ENCODE data around the gene MIOX. TPM values are rescaled to one million over a fixed set of nuclear protein-coding genes. Genes with fewer than 3 reads are reported as not detected.
A peak's percentile ranks its signal among the peaks of the same experiment; 100 is the strongest.

The MIOX gene
- total and polyA plus RNA-seq, 2 of the 13 experiments (the other 11 are each of a cell fraction or from before 2014, with no cell fraction given) = 1.5 to 2.9 TPM

GRCh38 chr22:50441428-50441993, 45.1 kb upstream of the MIOX start:
- Histone ChIP-seq H3K4me1 (ENCODE audit: insufficient read depth, low read length) (no peaks in the 10 kb centered on the region; the same call in 1 of the 2 replicates), H4K20me1 (ENCODE audit: insufficient read depth, low read length) (peaks cover 4% of the 10 kb centered on the region; the same call in 1 of the 2 replicates), H3K79me2 (ENCODE audit: insufficient read depth, low read length) (no peaks in the 10 kb centered on the region), H3K9ac (ENCODE audit: insufficient read depth, low read depth, low read length) (no peak overlapping the region), H3K9me3 (ENCODE audit: low read length) (no peaks in the 10 kb centered on the region), H3K4me3 (replicated peaks in 1 of 3; ENCODE audit: insufficient read depth in 1 of 3, low read depth in 2 of 3, low read length in 3 of 3) (no peak overlapping the region), H3K27me3 (ENCODE audit: control insufficient read depth in 1 of 2, insufficient read depth in 2 of 2, low read length in 2 of 2) (no peaks in the 10 kb centered on the region), H3K4me2 (ENCODE audit: low read depth, low read length) (no peak overlapping the region), H2AFZ (ENCODE audit: low read length) (no peak overlapping the region), H3K27ac (ENCODE audit: extremely low read length, insufficient read depth, low read length) (no peak overlapping the region), H3K36me3 (replicated peaks in 1 of 2; ENCODE audit: control insufficient read depth in 1 of 2, insufficient read depth in 2 of 2, low read length in 2 of 2) (peaks cover 42 to 58% of the 10 kb centered on the region in 2 experiments; a peak in 4 of 5 replicates)
- POLR2A ChIA-PET = interaction anchor here (0.7 kb wide), 1 partner anchor 84 kb away, joined by 3 read pairs; the partner anchor contains the start of gene SCO2
- BruUV-seq (replicated peaks) = no TSS peak
- 91% methylated on average over 6 of the region's 17 CpGs for WGBS (ENCODE audit: low lambda C conversion rate)
- DNase-seq (ENCODE audit: low spot score) (no peak), ATAC-seq (no peak), FAIRE-seq (no peak)
- TF ChIP-seq PRMT3 (CRISPR knock-in tag; IDR thresholded peaks at IDR 0.05; ENCODE audit: borderline replicate concordance, low read depth) = no peak
- TF ChIP-seq AHR (CRISPR knock-in tag; IDR thresholded peaks at IDR 0.05) = no peak
- TF ChIP-seq AGO2 (optimal IDR thresholded peaks at IDR 0.05; ENCODE audit: low read depth, low read length) = peak; percentile 66
- no peak for TF ChIP-seq NFYB (CRISPR knock-in tag; IDR thresholded peaks at IDR 0.05)
- TF ChIP-seq SMAD3 (CRISPR knock-in tag; IDR thresholded peaks at IDR 0.05) = no peak
- intact Hi-C loops (cut with micrococcal nuclease; ENCODE audit: unreplicated experiment) = no loop called here
- CTCF ChIA-PET (ENCODE audit: low intra/inter-chr PET ratio, low total read pairs) = no interaction called here
- in situ Hi-C loops (cut with HindIII; ENCODE audit: extremely low pct_ligation_motif_present, low pct_unique_long_range_greater_than_20kb) = no loop called here

GRCh38 chr22:50443197-50443596, 43.5 kb upstream of the MIOX start:
- CTCF ChIA-PET (ENCODE audit: low intra/inter-chr PET ratio, low total read pairs) = no interaction called here
- intact Hi-C loops (cut with micrococcal nuclease; ENCODE audit: unreplicated experiment) = no loop called here
- H3K36me3 ChIP-seq (replicated peaks in 1 of 2; ENCODE audit: control insufficient read depth in 1 of 2, insufficient read depth in 2 of 2, low read length in 2 of 2) = peaks cover 41 to 52% of the 10 kb centered on the region in 2 experiments; a peak in 4 of 5 replicates

More at GRCh38 chr22:50443197-50443596, 43.5 kb upstream of the MIOX start:
- Histone ChIP-seq H3K27ac (ENCODE audit: extremely low read length, insufficient read depth, low read length) (no peak overlapping the region), H3K4me2 (ENCODE audit: low read depth, low read length) (no peak overlapping the region), H2AFZ (ENCODE audit: low read length) (no peak overlapping the region), H3K4me1 (ENCODE audit: insufficient read depth, low read length) (no peaks in the 10 kb centered on the region; the same call in 1 of the 2 replicates), H3K9ac (ENCODE audit: insufficient read depth, low read depth, low read length) (no peak overlapping the region), H4K20me1 (ENCODE audit: insufficient read depth, low read length) (peaks cover 4% of the 10 kb centered on the region; the same call in 1 of the 2 replicates), H3K27me3 (ENCODE audit: control insufficient read depth in 1 of 2, insufficient read depth in 2 of 2, low read length in 2 of 2) (no peaks in the 10 kb centered on the region), H3K79me2 (ENCODE audit: insufficient read depth, low read length) (no peaks in the 10 kb centered on the region), H3K9me3 (ENCODE audit: low read length) (no peaks in the 10 kb centered on the region), H3K4me3 (replicated peaks in 1 of 3; ENCODE audit: insufficient read depth in 1 of 3, low read depth in 2 of 3, low read length in 3 of 3) (no peak overlapping the region)
- in situ Hi-C loops (cut with HindIII; ENCODE audit: extremely low pct_ligation_motif_present, low pct_unique_long_range_greater_than_20kb) = no loop called here
- TSS peak; percentile 54 for BruUV-seq (replicated peaks)
- TF ChIP-seq PATZ1 (CRISPR knock-in tag; IDR thresholded peaks at IDR 0.05) (0 out of 2 replicates have a peak, but pooled peaks have one; percentile 42), ZMAT5 (CRISPR knock-in tag; IDR thresholded peaks at IDR 0.05; ENCODE audit: borderline replicate concordance, low read depth) (no peak), POLR2A (IDR thresholded peaks at IDR 0.05; ENCODE audit: insufficient read depth in 1 of 2, low read depth in 2 of 2, low read length in 2 of 2) (peak in 1 of 2 experiments; percentile 7; a peak in 1 of 4 replicates)
- ATAC-seq (no peak), DNase-seq (ENCODE audit: low spot score) (no peak), FAIRE-seq (no peak)
- POLR2A ChIA-PET = no interaction called here
- 93% methylated on average over 12 of the region's 15 CpGs for WGBS (ENCODE audit: low lambda C conversion rate)
